ENCODE results near the gene RHOB. TPM values are rescaled to one million over a fixed set of nuclear protein-coding genes. Genes with fewer than 3 reads are reported as not detected.

The RHOB gene
- total RNA-seq, 4 donors from 2014 or later, result 242 to 1,280 (median 486) TPM

GRCh38 chr2:20468549-20469500, 22.0 kb downstream of the RHOB start:
- H3K27me3 ChIP-seq, result no peaks in the 10 kb centered on the region
- no peaks in the 10 kb centered on the region for H3K36me3 ChIP-seq
- H3K27ac ChIP-seq, result no peak overlapping the region
- DNase-seq, result peak in 1 of 2 donors; percentile 13
- intact Hi-C loops (cut with DNase I; ENCODE audit: low total_unique reads), result no loop called here
- TF ChIP-seq POLR2A (IDR thresholded peaks at IDR 0.05), result no peak
- no peak for TF ChIP-seq CTCF (IDR thresholded peaks at IDR 0.05)
- no peaks in the 10 kb centered on the region for H3K9me3 ChIP-seq
- no peak overlapping the region for H3K4me3 ChIP-seq
- no peaks in the 10 kb centered on the region for H3K4me1 ChIP-seq

GRCh38 chr2:20469595-20469994, 22.7 kb downstream of the RHOB start:
- no peaks in the 10 kb centered on the region for H3K27me3 ChIP-seq
- H3K4me3 ChIP-seq, result no peak overlapping the region
- H3K27ac ChIP-seq, result no peak overlapping the region
- peak in 1 of 2 donors; percentile 11 for DNase-seq
- TF ChIP-seq CTCF (IDR thresholded peaks at IDR 0.05), result no peak
- TF ChIP-seq POLR2A (IDR thresholded peaks at IDR 0.05), result no peak
- intact Hi-C loops (cut with DNase I; ENCODE audit: low total_unique reads), result no loop called here
- no peaks in the 10 kb centered on the region for H3K4me1 ChIP-seq
- H3K9me3 ChIP-seq, result no peaks in the 10 kb centered on the region
- no peaks in the 10 kb centered on the region for H3K36me3 ChIP-seq

- no peaks in the 10 kb centered on the region for H3K36me3 ChIP-seq
- H3K27ac ChIP-seq, result no peak overlapping the region
- no peak for DNase-seq
- no peaks in the 10 kb centered on the region for H3K9me3 ChIP-seq
- no peak overlapping the region for H3K4me3 ChIP-seq
- TF ChIP-seq CTCF (IDR thresholded peaks at IDR 0.05), result no peak
- TF ChIP-seq POLR2A (IDR thresholded peaks at IDR 0.05), result no peak
- H3K4me1 ChIP-seq, result no peaks in the 10 kb centered on the region
- H3K27me3 ChIP-seq, result no peaks in the 10 kb centered on the region
- intact Hi-C loops (cut with DNase I; ENCODE audit: low total_unique reads), result no loop called here
These were observed 23.3 kb downstream of the RHOB start for GRCh38 chr2:20470211-20470610.

GRCh38 chr2:20471148-20471547, 24.3 kb downstream of the RHOB start:
- intact Hi-C loops (cut with DNase I; ENCODE audit: low total_unique reads), result no loop called here
- Histone ChIP-seq H3K27ac (no peak overlapping the region), H3K27me3 (no peaks in the 10 kb centered on the region), H3K9me3 (no peaks in the 10 kb centered on the region), H3K4me1 (no peaks in the 10 kb centered on the region), H3K4me3 (no peak overlapping the region), H3K36me3 (no peaks in the 10 kb centered on the region)
- TF ChIP-seq CTCF (IDR thresholded peaks at IDR 0.05), result no peak
- no peak for TF ChIP-seq POLR2A (IDR thresholded peaks at IDR 0.05)
- peak in 1 of 2 donors; percentile 7 for DNase-seq

GRCh38 chr2:20471902-20472559, 25.2 kb downstream of the RHOB start:
- DNase-seq, result peak in 1 of 2 donors; percentile 12
- H3K9me3 ChIP-seq, result no peaks in the 10 kb centered on the region
- no peaks in the 10 kb centered on the region for H3K4me1 ChIP-seq
- intact Hi-C loops (cut with DNase I; ENCODE audit: low total_unique reads), result no loop called here
- H3K4me3 ChIP-seq, result no peak overlapping the region
- H3K27me3 ChIP-seq, result no peaks in the 10 kb centered on the region
- TF ChIP-seq CTCF (IDR thresholded peaks at IDR 0.05) (no peak), POLR2A (IDR thresholded peaks at IDR 0.05) (no peak)
- H3K27ac ChIP-seq, result no peak overlapping the region
- no peaks in the 10 kb centered on the region for H3K36me3 ChIP-seq

All from uterus (tissue), 4 donors.